Prostate gland (tissue), 2 donors: Measurements from ENCODE around the gene ALDH1A2.

Experiments
- CTCF ChIP-seq, 4 experiments: fragments of 200-600 bp in 2 of 4; fragments of 450-650 bp in 2 of 4; sonication (generic) in 2 of 4; IDR thresholded peaks; 1 replicate in 3 of 4; 2 replicates in 1 of 4; pipeline ENCODE4 v1.5.1; 2016 to 2019; ENCODE audit warnings: antibody characterized with exemption in 4 of 4, mild to moderate bottlenecking in 2 of 4, moderate library complexity in 2 of 4
- POLR2A ChIP-seq: fragments of 450-650 bp; IDR thresholded peaks from one replicate; pipeline ENCODE4 v1.6.1; 2016; ENCODE audit warnings: antibody characterized with exemption, mild to moderate bottlenecking
- POLR2AphosphoS5 ChIP-seq: sonication (generic); formaldehyde crosslinking; IDR thresholded peaks from one replicate; pipeline ENCODE4 v1.6.1; 2017; ENCODE audit warnings: antibody characterized with exemption

- TF ChIP-seq CTCF (IDR thresholded peaks at IDR 0.05) = no peak
- no peak for TF ChIP-seq POLR2A
- TF ChIP-seq POLR2AphosphoS5 = no peak
These were observed 21.0 kb upstream of the ALDH1A2 start for GRCh38 chr15:58086491-58086890.
